ENCODE data around the gene NDUFV2.

DNA sequence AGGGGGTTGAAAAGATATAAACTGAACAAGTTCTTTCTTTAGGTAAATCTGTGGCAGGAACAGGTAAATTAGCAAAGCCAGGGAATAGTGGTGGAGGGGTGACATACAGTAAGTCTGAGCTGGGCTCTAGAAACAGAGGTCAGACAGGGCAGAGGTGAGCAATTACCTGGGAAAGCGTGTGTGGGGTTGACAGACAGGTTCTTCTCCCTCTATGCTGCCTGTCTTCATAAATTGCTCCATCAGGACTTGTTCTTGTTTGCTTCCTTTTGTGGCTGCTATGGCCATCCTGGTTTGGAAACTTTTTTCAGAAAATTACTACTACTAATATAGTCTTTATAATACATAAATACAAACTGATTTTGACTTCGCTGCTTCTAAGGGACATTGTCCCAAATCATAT, 30.7 kb downstream of the NDUFV2 start:
- TF ChIP-seq, protein P1, sequence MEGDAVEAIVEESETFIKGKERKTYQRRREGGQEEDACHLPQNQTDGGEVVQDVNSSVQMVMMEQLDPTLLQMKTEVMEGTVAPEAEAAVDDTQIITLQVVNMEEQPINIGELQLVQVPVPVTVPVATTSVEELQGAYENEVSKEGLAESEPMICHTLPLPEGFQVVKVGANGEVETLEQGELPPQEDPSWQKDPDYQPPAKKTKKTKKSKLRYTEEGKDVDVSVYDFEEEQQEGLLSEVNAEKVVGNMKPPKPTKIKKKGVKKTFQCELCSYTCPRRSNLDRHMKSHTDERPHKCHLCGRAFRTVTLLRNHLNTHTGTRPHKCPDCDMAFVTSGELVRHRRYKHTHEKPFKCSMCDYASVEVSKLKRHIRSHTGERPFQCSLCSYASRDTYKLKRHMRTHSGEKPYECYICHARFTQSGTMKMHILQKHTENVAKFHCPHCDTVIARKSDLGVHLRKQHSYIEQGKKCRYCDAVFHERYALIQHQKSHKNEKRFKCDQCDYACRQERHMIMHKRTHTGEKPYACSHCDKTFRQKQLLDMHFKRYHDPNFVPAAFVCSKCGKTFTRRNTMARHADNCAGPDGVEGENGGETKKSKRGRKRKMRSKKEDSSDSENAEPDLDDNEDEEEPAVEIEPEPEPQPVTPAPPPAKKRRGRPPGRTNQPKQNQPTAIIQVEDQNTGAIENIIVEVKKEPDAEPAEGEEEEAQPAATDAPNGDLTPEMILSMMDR (IDR thresholded peaks at IDR 0.05; ENCODE audit: low read length): no peak
- no peak for TF ChIP-seq EZH2 (IDR thresholded peaks at IDR 0.05; ENCODE audit: borderline replicate concordance, low read length)

Data from OCI-LY1 (cell line).